HCT116 (cell line): ENCODE data around the gene MAPK1.

Experiments
- ATF3 ChIP-seq: IDR thresholded peaks from 2 replicates; pipeline ENCODE4 v1.6.1; 2012
- CEBPB ChIP-seq: IDR thresholded peaks from 2 replicates; pipeline ENCODE4 v1.6.1; 2012; ENCODE audit warnings: low read depth
- CTCF ChIP-seq, 3 experiments: fragments of 200-600 bp in 1 of 3; sonication (generic) in 1 of 3; IDR thresholded peaks in 2 of 3; conservative IDR thresholded peaks in 1 of 3; 2 replicates each; pipeline ENCODE4 v1.5.1; 2012 to 2017; ENCODE audit warnings: low read depth in 2 of 3, low read length in 2 of 3, antibody characterized with exemption in 1 of 3, borderline replicate concordance in 1 of 3, control low read depth in 1 of 3, mild to moderate bottlenecking in 1 of 3, mixed read lengths in 1 of 3, mixed run types in 1 of 3, moderate library complexity in 1 of 3; ENCODE audit not compliant: insufficient read depth in 1 of 3
- EZH2 ChIP-seq: fragments of 200-600 bp; sonication (generic); IDR thresholded peaks from 2 replicates; pipeline ENCODE4 v1.6.1; 2017; ENCODE audit warnings: antibody characterized with exemption, mixed run types
- JUND ChIP-seq: IDR thresholded peaks from 2 replicates; pipeline ENCODE4 v1.6.1; 2012
- MAX ChIP-seq: IDR thresholded peaks from 2 replicates; pipeline ENCODE4 v1.6.1; 2012
- POLR2A ChIP-seq: IDR thresholded peaks from 2 replicates; pipeline ENCODE4 v1.7.0; 2011; ENCODE audit warnings: borderline replicate concordance; ENCODE audit not compliant: insufficient read depth, insufficient read length; ENCODE audit errors: extremely low read depth
- POLR2AphosphoS5 ChIP-seq: IDR thresholded peaks from 2 replicates; pipeline ENCODE4 v1.6.1; 2011; ENCODE audit warnings: mild to moderate bottlenecking, low read depth, low read length, moderate library complexity
- RAD21 ChIP-seq: IDR thresholded peaks from 2 replicates; pipeline ENCODE4 v1.6.1; 2012; ENCODE audit warnings: low read depth, mild to moderate bottlenecking
- REST ChIP-seq: IDR thresholded peaks from 2 replicates; pipeline ENCODE4 v1.6.1; 2012; ENCODE audit warnings: low read depth
- SP1 ChIP-seq: IDR thresholded peaks from 2 replicates; pipeline ENCODE4 v1.6.1; 2012; ENCODE audit warnings: low read depth
- ZNF274 ChIP-seq: fragments of 200-500 bp; sonication (Bioruptor generic); IDR thresholded peaks from 2 replicates; pipeline ENCODE4 v1.6.1; 2014; ENCODE audit warnings: mild to moderate bottlenecking, low read depth, low read length, inconsistent platforms

GRCh38 chr22:21734540-21735199 lies 132.8 kb downstream of the MAPK1 start:
- TF ChIP-seq SP1 (no peak), RAD21 (no peak), MAX (no peak), CTCF (IDR thresholded peaks at IDR 0.05 in 2 of 3, conservative IDR thresholded peaks at IDR 0.05 in 1 of 3; ENCODE audit: borderline replicate concordance in 1 of 3, insufficient read depth in 1 of 3, low read depth in 2 of 3, low read length in 2 of 3) (no peak), POLR2A (no peak), REST (no peak), POLR2AphosphoS5 (no peak), ZNF274 (no peak), JUND (no peak), EZH2 (no peak), CEBPB (no peak), ATF3 (no peak)
